ENCODE measurements around the gene PIK3R5.
A peak's percentile ranks its signal among the peaks of the same experiment; 100 is the strongest.

PIK3R5 gene

GRCh38 chr17:8851600-8851999, 113.9 kb downstream of the PIK3R5 start:
- no peak for DNase-seq

GRCh38 chr17:8849311-8850041, 116.0 kb downstream of the PIK3R5 start:
- DNase-seq = no peak

GRCh38 chr17:8847891-8848290, 117.6 kb downstream of the PIK3R5 start:
- no peak for DNase-seq

- DNase-seq = no peak
These were observed 118.7 kb downstream of the PIK3R5 start for GRCh38 chr17:8846768-8847211.

GRCh38 chr17:8844229-8845218, 121.0 kb downstream of the PIK3R5 start:
- DNase-seq = no peak

- DNase-seq = no peak
These were observed 122.2 kb downstream of the PIK3R5 start for GRCh38 chr17:8843344-8843743.

- no peak for DNase-seq
These were observed 123.7 kb downstream of the PIK3R5 start for GRCh38 chr17:8841844-8842243.

GRCh38 chr17:8839410-8839935, 126.0 kb downstream of the PIK3R5 start:
- DNase-seq = no peak

GRCh38 chr17:8838551-8839095, 126.9 kb downstream of the PIK3R5 start:
- no peak for DNase-seq

- no peak for DNase-seq
These were observed 127.9 kb downstream of the PIK3R5 start for GRCh38 chr17:8837563-8838075.

- no peak for DNase-seq
These were observed 128.5 kb downstream of the PIK3R5 start for GRCh38 chr17:8836821-8837562.

- DNase-seq = no peak
These were observed 129.7 kb downstream of the PIK3R5 start for GRCh38 chr17:8835631-8836364.

GRCh38 chr17:8835106-8835505, 130.4 kb downstream of the PIK3R5 start:
- DNase-seq = no peak

GRCh38 chr17:8832711-8833352, 132.7 kb downstream of the PIK3R5 start:
- DNase-seq = peak; percentile 75

- no peak for DNase-seq
These were observed 134.2 kb downstream of the PIK3R5 start for GRCh38 chr17:8831234-8831849.

GRCh38 chr17:8830141-8830540, 135.4 kb downstream of the PIK3R5 start:
- DNase-seq = no peak

GRCh38 chr17:8829036-8829941, 136.2 kb downstream of the PIK3R5 start:
- DNase-seq = no peak

Data from activated effector memory CD4-positive, alpha-beta T cell treated with anti-CD3 and anti-CD28 coated beads, Interleukin-2, amount 50 U/mL, for 16 hours (primary cell).